Activated CD8-positive, alpha-beta T cell treated with anti-CD3 and anti-CD28 coated beads for 36 hours (primary cell): Measurements from ENCODE around the gene COX6B2. TPM values are rescaled to one million over a fixed set of nuclear protein-coding genes. Genes with fewer than 3 reads are reported as not detected.

Experiments
- ATAC-seq: fragments of 200-7000 bp; cut with Tn5 transposase; one replicate; pipeline ENCODE4 v1.10.0; 2021; ENCODE audit warnings: mild to moderate bottlenecking, moderate library complexity
- CTCF ChIA-PET: fragments of 350-600 bp; sonication (Branson Sonifier 250); formaldehyde crosslinking; loops from one replicate; lab custom pipeline; 2021; ENCODE audit warnings: antibody characterized with exemption; lab: Charles Lee
- POLR2A ChIA-PET: fragments of 350-600 bp; sonication (Branson Sonifier 250); formaldehyde crosslinking; loops from one replicate; lab custom pipeline; 2021; ENCODE audit warnings: antibody characterized with exemption; lab: Charles Lee
- DNase-seq: peaks from one replicate; pipeline ENCODE4 v3.0.0-alpha.2; 2020
- H3K27ac Mint-ChIP-seq: one replicate; pipeline ENCODE4 v1.8.0; 2021; ENCODE audit warnings: mild to moderate bottlenecking, mixed read lengths
- H3K27me3 Mint-ChIP-seq: one replicate; pipeline ENCODE4 v1.8.0; 2021; ENCODE audit warnings: mixed read lengths
- H3K36me3 Mint-ChIP-seq: one replicate; pipeline ENCODE4 v1.8.0; 2021; ENCODE audit warnings: low read depth, mixed read lengths
- H3K4me1 Mint-ChIP-seq: one replicate; pipeline ENCODE4 v1.8.0; 2021; ENCODE audit warnings: low read depth, mixed read lengths
- H3K4me3 Mint-ChIP-seq: one replicate; pipeline ENCODE4 v1.8.0; 2021; ENCODE audit warnings: mild to moderate bottlenecking, moderate library complexity, mixed read lengths
- H3K9me3 Mint-ChIP-seq: one replicate; pipeline ENCODE4 v1.8.0; 2021; ENCODE audit warnings: mixed read lengths
- CTCF ChIP-seq: fragments of 200-600 bp; IDR thresholded peaks from one replicate; pipeline ENCODE4 v1.8.0; 2022; ENCODE audit warnings: antibody characterized with exemption, mild to moderate bottlenecking
- intact Hi-C: fragments of 100-400 bp; cut with micrococcal nuclease; formaldehyde crosslinking; loops from one replicate; pipeline ENCODE4 v1.10.0; 2022
- total RNA-seq, 2 experiments: library from RNA; stranded (reverse); gene quantifications; one replicate each; pipeline ENCODE4 v1.2.3, GENCODE V29; 2021

Gene COX6B2
- total RNA-seq, 2 experiments from 2014 or later: not detected

- H3K4me1 Mint-ChIP-seq: peaks cover 8% of the 10 kb centered on the region
- intact Hi-C loops: loop anchor here (5.0 kb wide), 1 partner anchor 78 kb away; the partner anchor contains the start of gene TMEM238
- no peaks in the 10 kb centered on the region for H3K27me3 Mint-ChIP-seq
- ATAC-seq: peak; percentile 55
- ChIA-PET CTCF (no interaction called here), POLR2A (interaction anchor here (0.8 to 1.0 kb wide), 2 partner anchors 34 to 80 kb away, joined by 3 read pairs; partner anchors contain the start of gene TMEM238)
- no peak for TF ChIP-seq CTCF
- H3K9me3 Mint-ChIP-seq: no peaks in the 10 kb centered on the region
- H3K27ac Mint-ChIP-seq: no peak overlapping the region
- peaks cover 2% of the 10 kb centered on the region for H3K36me3 Mint-ChIP-seq
- H3K4me3 Mint-ChIP-seq: no peak overlapping the region
- DNase-seq: peak; percentile 73
Measured at GRCh38 chr19:55304279-55304978, 50.1 kb downstream of the COX6B2 start.

GRCh38 chr19:55303477-55303876 lies 51.0 kb downstream of the COX6B2 start:
- Mint-ChIP-seq H3K27ac (no peak overlapping the region), H3K36me3 (peaks cover 2% of the 10 kb centered on the region), H3K4me3 (no peak overlapping the region), H3K27me3 (no peaks in the 10 kb centered on the region), H3K4me1 (peaks cover 8% of the 10 kb centered on the region), H3K9me3 (no peaks in the 10 kb centered on the region)
- no peak for DNase-seq
- intact Hi-C loops: loop anchor here (5.0 kb wide), 1 partner anchor 79 kb away; the partner anchor contains the start of gene TMEM238
- POLR2A ChIA-PET: interaction anchor here (0.8 to 2.8 kb wide), 2 partner anchors 81 to 87 kb away, joined by 4 to 18 read pairs; partner anchors contain the start of gene TMEM238
- ATAC-seq: no peak
- CTCF ChIA-PET: interaction anchor here (0.6 to 3.6 kb wide), 8 partner anchors 11 to 115 kb away, joined by 3 to 46 read pairs (median 7); partner anchors contain the start of genes KMT5C, TMEM150B and TMEM238
- TF ChIP-seq CTCF: no peak

- intact Hi-C loops: loop anchor here (5.0 kb wide), 1 partner anchor 80 kb away; the partner anchor contains the start of gene TMEM238
- H3K4me3 Mint-ChIP-seq: peak overlapping the region; percentile 75
- ATAC-seq (no peak), DNase-seq (no peak)
- H3K27ac Mint-ChIP-seq: peak overlapping the region; percentile 89
- no peaks in the 10 kb centered on the region for H3K9me3 Mint-ChIP-seq
- ChIA-PET CTCF (interaction anchor here (0.7 to 3.6 kb wide), 19 partner anchors 10 to 324 kb away, joined by 3 to 46 read pairs (median 5); partner anchors contain the start of genes KMT5C, TMEM150B and TMEM238), POLR2A (interaction anchor here (0.6 to 3.1 kb wide), 5 partner anchors 37 to 134 kb away, joined by 3 to 18 read pairs (median 6); partner anchors contain the start of genes KMT5C and TMEM238)
- peaks cover 8% of the 10 kb centered on the region for H3K4me1 Mint-ChIP-seq
- no peaks in the 10 kb centered on the region for H3K27me3 Mint-ChIP-seq
- peaks cover 2% of the 10 kb centered on the region for H3K36me3 Mint-ChIP-seq
- no peak for TF ChIP-seq CTCF
Measured at GRCh38 chr19:55302318-55302703, 52.2 kb downstream of the COX6B2 start.

- Mint-ChIP-seq H3K4me1 (peaks cover 8% of the 10 kb centered on the region), H3K4me3 (peak overlapping the region; percentile 75), H3K27me3 (no peaks in the 10 kb centered on the region)
Measured at GRCh38 chr19:55301459-55302317, 52.8 kb downstream of the COX6B2 start.

More at GRCh38 chr19:55301459-55302317, 52.8 kb downstream of the COX6B2 start:
- ChIA-PET CTCF (interaction anchor here (0.6 to 3.6 kb wide), 34 partner anchors 8 to 853 kb away, joined by 3 to 46 read pairs (median 4); partner anchors contain the start of genes HSPBP1, KMT5C, LENG8 and PPP6R1), POLR2A (interaction anchor here (0.7 to 3.1 kb wide), 12 partner anchors 10 to 178 kb away, joined by 3 to 18 read pairs (median 4); partner anchors contain the start of genes KMT5C and TMEM238)
- Mint-ChIP-seq H3K27ac (peak overlapping the region; percentile 89), H3K36me3 (peaks cover 2% of the 10 kb centered on the region), H3K9me3 (no peaks in the 10 kb centered on the region)
- TF ChIP-seq CTCF: peak; percentile 98
- intact Hi-C loops: loop anchor here (5.0 kb wide), 1 partner anchor 81 kb away; the partner anchor contains the start of gene TMEM238
- ATAC-seq (peak; percentile 91), DNase-seq (peak; percentile 97)
